ENCODE data around the gene FLT1.

Gene FLT1

GRCh38 chr13:28258417-28258816 is 236.5 kb downstream of the FLT1 start:
- H3K9me3 ChIP-seq (ENCODE audit: insufficient read depth, low read depth, low read length) = no peaks in the 10 kb centered on the region; the same call in 1 of the 2 replicates
- no peak overlapping the region for H3K4me3 ChIP-seq (ENCODE audit: low read length)
- no peaks in the 10 kb centered on the region for H3K27me3 ChIP-seq (ENCODE audit: insufficient read depth, low read length)
- H3K9ac ChIP-seq (ENCODE audit: low read depth, low read length) = no peak overlapping the region
- WGBS = 100% methylated on average over 3 of the region's 3 CpGs
- H3K36me3 ChIP-seq (ENCODE audit: insufficient read depth, low read length) = peaks cover 66% of the 10 kb centered on the region
- peaks cover 8% of the 10 kb centered on the region for H3K4me1 ChIP-seq (ENCODE audit: insufficient read depth, low read length)
- H3K27ac ChIP-seq (ENCODE audit: low read depth, low read length) = no peak overlapping the region

DNA sequence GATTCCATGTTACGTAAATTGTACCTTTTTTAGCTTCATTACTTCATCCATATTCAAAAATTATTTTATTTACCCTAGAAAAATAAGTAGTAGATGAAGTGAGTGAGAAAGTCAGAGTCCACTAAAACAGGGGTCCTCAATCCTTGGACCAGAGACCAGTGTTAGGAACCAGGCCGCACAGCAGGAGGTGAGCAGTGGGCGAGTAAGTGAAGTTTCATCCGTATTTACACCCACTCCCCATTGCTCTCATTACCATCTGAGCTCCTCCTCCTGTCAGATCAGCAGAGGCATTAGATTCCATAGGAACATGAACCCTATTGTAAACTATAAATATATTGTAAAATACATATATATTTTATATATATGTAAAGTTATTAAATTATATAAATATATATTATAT is 237.6 kb downstream of the FLT1 start:
- Histone ChIP-seq H3K4me3 (ENCODE audit: low read length) (no peak overlapping the region), H3K27ac (ENCODE audit: low read depth, low read length) (no peak overlapping the region), H3K9ac (ENCODE audit: low read depth, low read length) (no peak overlapping the region), H3K27me3 (ENCODE audit: insufficient read depth, low read length) (no peaks in the 10 kb centered on the region), H3K9me3 (ENCODE audit: insufficient read depth, low read depth, low read length) (no peaks in the 10 kb centered on the region; the same call in 1 of the 2 replicates), H3K36me3 (ENCODE audit: insufficient read depth, low read length) (peaks cover 55% of the 10 kb centered on the region), H3K4me1 (ENCODE audit: insufficient read depth, low read length) (peaks cover 8% of the 10 kb centered on the region)
- 87% methylated on average over 3 of the region's 4 CpGs for WGBS

DNA sequence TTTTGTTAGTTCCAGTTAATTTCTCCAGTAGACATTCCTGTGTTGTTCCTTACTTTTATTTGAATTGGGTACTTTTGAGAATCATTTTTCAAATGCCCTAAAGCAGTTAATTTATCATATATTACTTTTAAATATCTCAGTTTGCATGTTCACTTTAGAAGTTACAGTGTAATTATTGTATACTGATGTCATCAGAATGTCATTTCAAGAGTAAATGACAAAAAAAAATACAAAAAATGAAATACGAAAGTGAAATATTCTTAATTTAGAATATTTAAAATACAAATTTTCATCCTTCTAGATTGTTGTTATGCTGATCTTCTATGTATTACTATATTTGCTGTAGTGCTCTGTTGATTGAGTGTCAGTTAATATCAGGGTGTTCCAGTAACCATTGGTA is 242.4 kb downstream of the FLT1 start:
- no CpG with 5 or more reads among the region's 1 CpG for WGBS
- Histone ChIP-seq H3K27me3 (ENCODE audit: insufficient read depth, low read length) (no peaks in the 10 kb centered on the region), H3K36me3 (ENCODE audit: insufficient read depth, low read length) (peaks cover 19% of the 10 kb centered on the region), H3K4me1 (ENCODE audit: insufficient read depth, low read length) (peaks cover 8% of the 10 kb centered on the region), H3K9ac (ENCODE audit: low read depth, low read length) (no peak overlapping the region), H3K9me3 (ENCODE audit: insufficient read depth, low read depth, low read length) (no peaks in the 10 kb centered on the region; the same call in 1 of the 2 replicates), H3K27ac (ENCODE audit: low read depth, low read length) (no peak overlapping the region), H3K4me3 (ENCODE audit: low read length) (no peak overlapping the region)

DNA sequence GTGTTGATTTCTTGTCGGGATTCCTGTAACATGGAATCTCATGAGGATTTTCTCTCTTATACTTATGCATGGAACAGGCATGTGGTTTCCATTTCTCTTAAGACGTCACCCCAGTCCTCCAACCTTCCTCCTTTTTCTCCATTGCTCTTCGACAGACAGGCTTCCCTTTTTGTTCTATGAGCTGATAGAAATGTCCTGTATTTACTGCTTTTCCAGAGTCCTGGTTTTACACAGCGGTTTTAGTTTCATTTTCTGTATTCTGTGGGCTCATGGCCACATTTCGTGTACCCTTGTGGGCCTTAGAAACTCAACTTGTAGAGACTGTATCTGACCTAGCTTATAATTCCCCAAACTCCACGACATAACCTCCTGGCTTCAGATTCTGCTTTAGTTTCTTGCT is 243.5 kb downstream of the FLT1 start:
- Histone ChIP-seq H3K4me1 (ENCODE audit: insufficient read depth, low read length) (peaks cover 8% of the 10 kb centered on the region), H3K9me3 (ENCODE audit: insufficient read depth, low read depth, low read length) (no peaks in the 10 kb centered on the region; the same call in 1 of the 2 replicates), H3K4me3 (ENCODE audit: low read length) (no peak overlapping the region), H3K27me3 (ENCODE audit: insufficient read depth, low read length) (no peaks in the 10 kb centered on the region), H3K27ac (ENCODE audit: low read depth, low read length) (no peak overlapping the region), H3K36me3 (ENCODE audit: insufficient read depth, low read length) (peaks cover 11% of the 10 kb centered on the region), H3K9ac (ENCODE audit: low read depth, low read length) (no peak overlapping the region)
- 92% methylated on average over 6 of the region's 6 CpGs for WGBS

GRCh38 chr13:28250542-28250941 is 244.4 kb downstream of the FLT1 start:
- H3K36me3 ChIP-seq (ENCODE audit: insufficient read depth, low read length) = peaks cover 12% of the 10 kb centered on the region; the same call in 1 of the 2 replicates
- H3K27me3 ChIP-seq (ENCODE audit: insufficient read depth, low read length) = no peaks in the 10 kb centered on the region
- H3K9me3 ChIP-seq (ENCODE audit: insufficient read depth, low read depth, low read length) = no peaks in the 10 kb centered on the region
- peaks cover 5% of the 10 kb centered on the region for H3K4me1 ChIP-seq (ENCODE audit: insufficient read depth, low read length)
- 89% methylated on average over 10 of the region's 10 CpGs for WGBS
- no peak overlapping the region for H3K27ac ChIP-seq (ENCODE audit: low read depth, low read length)
- H3K9ac ChIP-seq (ENCODE audit: low read depth, low read length) = no peak overlapping the region
- H3K4me3 ChIP-seq (ENCODE audit: low read length) = no peak overlapping the region

Data from HUES64 (cell line).